NCI-H1105 treated with DMSO at 0.1 percent for 48 hours (cell line): ENCODE measurements around the gene NPB.

Experiments used
- DNase-seq: peaks from one replicate; lab custom pipeline; 2025; lab: John Stamatoyannopoulos, UW

The NPB gene

DNA sequence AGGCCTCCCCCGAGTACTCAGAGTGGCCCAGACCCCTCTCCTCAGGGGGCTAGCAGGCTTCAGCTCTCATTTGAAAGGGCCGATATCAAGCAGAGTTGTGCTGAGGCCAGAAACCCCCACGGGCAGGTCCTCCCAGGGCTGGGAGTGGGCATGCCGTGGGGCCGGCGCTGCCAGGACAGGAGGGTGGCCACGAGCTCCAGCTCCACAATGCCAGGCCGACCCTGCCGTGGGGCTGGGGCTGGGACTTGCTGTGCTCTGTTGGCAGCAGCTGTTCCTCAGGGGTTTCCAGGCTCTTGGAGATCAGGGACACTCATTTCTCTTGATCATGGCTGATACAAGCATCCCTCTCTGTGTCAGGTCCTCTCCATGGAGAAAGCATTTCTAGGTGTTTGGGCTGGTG is 3.2 kb upstream of the NPB start:
- DNase-seq, result no peak

DNA sequence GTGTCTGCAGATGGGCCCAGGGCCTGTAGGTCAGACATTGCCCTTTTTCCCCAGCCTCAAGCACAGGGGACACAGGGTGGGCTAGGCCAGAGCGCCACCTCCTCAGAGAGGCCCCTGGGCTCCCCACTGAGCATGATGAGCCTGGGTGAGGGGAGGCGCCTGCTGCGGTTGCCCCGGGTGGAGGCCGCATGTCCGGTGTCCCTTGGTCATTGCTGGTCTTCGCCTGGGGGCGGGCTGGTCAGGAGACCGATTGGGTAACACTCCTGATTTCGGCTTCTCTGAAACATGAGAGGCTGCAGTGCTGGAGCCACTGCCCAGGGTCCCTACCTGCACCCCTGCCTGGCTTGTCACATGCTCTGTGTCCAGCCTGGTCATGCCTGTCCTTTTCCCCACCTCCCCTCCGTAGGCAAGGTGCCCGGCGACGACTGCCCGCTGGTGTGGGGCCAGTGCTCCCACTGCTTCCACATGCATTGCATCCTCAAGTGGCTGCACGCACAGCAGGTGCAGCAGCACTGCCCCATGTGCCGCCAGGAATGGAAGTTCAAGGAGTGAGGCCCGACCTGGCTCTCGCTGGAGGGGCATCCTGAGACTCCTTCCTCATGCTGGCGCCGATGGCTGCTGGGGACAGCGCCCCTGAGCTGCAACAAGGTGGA is 2.4 kb upstream of the NPB start:
- no peak for DNase-seq

DNA sequence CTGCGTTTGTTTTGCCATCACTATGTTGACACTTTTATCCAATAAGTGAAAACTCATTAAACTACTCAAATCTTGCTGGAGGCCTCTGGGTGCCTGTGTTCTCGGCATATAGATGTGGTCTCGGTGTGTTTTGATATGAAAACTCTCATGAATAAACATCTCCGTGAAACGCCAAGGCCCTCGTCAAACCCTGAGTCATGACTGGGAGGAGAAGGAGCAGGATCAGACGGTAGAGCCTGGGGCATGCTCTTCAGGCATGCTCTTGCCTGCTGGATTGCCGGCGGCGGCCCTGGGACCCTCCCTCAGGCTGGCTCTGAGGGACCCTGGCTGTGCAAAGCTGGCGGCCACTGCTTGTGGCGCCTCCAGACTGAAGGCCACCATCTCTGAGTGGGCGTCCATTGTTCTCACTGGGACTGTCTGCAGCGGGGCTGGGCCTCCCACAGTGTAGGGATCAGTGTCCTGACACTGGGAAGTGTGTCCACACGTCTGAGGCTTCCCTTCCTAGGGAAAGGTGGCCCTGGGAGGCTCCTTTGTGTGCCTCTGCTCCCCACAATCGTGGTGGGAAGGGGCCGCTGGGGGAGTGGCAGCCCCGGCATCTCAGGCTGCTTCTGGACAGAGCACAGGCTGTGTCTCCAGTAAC is 1.7 kb upstream of the NPB start:
- DNase-seq, result no peak

DNA sequence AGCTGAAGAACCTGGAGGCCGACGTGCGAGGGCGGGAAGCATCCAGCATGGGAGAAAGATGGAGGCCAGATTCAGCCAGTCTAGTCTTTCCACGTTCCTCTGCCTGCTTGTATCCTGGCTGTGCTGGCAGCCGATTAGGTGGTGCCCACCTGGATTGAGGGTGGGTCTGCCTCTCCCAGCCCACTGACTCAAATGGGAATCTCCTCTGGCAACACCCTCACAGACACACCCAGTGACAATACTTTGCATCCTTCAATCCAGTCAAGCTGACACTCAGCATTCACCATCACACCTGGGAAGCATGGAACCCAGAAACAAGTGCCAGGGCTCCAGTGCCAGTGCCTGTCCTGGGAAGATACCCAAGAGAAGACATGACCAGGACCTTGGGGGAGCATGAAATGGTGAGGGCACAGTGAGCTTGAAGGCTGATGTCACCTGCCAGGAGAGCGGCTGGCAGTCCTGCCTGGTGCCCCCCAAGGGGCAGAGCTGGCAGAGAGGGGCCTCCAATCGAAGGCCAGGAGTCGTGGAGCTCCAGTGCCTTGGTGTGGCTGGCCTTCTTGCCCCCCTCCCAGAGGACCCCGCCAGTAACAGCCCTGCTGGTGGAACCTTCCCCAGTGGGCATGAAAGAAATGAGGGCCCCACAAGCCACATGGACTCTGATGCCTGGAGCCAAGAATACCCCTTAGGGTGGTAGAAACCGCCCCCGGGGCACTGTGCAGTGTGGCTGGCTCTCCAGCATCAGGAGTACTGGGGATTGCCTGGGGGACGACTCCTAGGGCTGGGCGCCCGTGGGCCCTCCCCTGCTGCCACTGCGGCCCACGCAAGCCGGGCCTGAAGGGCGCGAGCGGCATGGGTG is 643 bp upstream of the NPB start:
- DNase-seq, result no peak

DNA sequence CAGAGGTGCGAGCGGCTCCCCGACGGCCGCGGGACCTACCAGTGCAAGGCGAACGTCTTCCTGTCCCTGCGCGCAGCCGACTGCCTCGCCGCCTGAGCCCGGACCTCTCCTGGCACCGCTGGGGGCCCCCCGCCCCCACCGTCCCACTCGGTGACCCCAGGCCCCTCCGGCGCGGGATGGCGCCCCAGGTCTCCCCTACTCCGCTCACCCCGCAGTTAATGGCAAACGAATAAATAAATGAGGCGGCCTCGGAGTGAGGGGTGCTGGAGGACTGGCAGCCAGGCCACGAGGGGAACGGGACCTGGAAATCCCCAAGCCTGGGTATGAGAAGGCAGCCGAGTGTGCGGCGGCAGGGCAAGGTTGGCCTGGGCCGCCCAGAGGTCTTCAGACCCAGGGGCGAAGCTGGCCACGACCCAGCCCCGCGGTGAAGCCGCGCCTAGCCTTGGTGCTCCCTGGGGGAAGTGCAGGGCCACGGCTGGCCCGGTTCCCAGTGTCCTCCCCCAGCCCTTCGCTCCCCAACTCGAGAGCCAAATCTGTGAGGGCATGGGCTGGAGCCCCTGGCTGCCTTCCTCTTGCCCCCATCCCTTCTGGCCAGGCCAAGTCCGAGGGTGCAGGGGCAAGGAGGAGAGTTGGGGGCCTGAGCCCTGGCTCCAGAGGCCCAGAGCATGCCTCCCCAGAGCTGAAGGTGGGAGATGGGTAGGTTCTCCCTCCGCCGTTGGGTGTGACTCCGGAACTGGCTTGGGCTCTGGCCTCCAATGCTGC is 796 bp downstream of the NPB start:
- DNase-seq, result no peak

DNA sequence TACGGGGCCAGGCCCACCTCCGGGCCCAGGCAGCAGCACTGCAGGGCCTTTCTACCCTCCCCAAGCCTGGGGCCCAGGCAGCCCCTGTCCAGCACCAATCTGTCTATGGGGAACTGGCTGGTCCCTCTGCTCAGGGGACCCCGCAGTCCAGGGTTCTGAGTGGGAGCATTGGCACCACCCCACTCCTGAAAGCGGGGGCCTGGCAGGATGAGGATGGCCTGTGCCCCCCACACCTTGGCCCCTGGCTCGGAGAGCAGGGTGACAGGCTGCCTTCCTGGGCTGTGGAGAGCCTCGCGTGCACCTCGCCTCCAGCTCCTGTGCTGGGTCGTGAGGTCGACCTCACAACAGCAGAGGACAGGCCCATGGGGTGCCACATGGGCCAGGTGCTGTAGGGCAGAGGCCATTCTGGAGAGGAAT is 1.4 kb downstream of the NPB start:
- no peak for DNase-seq

DNA sequence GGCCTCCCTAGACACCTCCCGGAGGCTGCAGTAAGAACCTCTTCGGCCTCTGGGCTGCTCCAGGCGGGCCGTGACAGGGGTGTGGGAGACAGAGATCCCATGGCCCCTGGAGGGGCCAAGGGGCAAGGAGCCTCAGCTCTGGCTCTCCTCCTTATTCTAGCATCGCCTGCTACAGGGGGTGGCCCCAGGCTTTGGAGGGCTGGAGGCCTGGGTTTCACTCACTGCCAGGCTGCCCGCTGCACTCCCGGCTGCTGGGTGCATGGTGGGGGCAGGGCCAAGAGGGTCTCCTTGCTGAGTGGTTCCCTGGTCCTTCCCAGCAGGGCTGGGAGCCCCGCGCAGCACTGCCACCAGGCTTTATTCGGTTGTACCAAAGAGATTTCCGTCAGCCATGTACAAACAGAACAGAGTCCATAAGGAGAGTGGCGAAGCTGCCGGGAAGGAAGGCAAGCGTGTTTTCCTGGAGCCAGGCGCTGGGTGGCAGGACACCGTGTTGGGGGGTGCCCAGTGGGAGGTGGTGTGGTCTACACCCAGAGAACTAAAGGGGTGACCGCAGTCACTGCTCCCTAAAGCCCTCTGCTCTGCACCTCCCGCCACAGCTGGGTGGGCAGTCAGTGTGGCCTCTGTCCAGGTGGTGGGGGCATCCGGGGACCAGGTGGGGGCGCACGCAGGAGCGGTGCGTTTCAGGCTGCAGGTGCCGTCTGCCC is 2.0 kb downstream of the NPB start:
- no peak for DNase-seq

DNA sequence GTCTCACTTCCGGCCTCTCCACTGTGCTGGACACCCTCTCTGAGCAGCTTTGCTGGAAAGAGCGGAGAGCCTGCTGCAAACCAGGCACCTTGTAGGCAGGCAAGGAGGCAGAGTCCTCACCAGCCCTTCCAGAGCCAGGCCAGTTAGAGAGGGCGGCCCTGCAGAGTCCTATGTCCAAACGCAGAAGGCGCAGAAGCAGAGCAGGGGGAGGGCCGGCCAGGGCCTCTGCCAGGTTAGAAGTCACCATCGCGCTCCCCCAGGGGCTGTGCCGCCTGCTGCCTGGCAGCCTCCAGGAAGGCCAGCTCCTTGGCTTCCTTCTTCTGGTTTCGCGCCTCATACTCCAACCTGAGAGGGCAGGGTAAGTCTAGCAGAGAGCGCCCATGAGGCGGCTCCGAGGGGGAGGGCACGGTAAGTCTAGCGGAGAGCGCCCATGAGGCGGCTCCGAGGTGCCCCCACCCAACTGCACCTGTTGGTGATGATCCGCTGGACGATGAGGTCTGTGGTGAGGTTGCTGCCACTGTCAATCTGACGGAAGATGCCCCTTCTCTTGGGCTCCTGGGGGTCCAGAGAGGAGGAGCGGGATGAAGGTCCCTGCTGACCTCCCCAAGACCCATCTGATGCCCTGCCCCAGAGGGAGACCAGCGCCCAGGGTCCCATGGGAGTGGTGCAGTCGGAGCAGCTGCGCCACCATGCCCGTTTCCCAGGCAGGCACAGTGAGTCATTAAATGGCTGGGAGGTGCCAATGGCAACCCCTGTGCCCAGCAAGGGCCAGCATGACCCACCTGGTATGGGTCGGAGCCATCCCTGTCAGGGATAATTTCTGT is 2.8 kb downstream of the NPB start:
- DNase-seq, result no peak

DNA sequence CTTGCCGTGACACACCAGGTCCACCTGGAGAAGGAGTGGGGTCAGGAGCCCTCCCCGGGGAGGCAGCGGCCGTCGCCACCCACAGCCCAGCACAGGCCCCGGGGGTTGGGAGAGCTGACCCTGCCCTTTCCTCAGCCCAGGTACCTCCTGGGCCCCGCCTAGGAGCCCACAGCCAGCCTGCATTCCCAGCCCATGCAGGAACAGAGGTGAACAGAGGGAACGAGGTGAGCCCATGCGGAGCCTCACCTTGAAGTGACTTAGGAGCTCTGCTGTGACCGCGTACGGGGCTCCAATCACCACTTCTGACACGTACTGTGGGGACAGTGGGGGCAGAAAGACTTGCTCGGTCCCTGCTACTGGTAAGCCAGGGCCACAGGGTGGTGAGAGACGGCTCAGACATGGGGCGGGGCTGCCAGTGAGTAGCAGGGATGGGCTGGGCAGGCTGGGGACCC is 3.4 kb downstream of the NPB start:
- DNase-seq, result no peak

DNA sequence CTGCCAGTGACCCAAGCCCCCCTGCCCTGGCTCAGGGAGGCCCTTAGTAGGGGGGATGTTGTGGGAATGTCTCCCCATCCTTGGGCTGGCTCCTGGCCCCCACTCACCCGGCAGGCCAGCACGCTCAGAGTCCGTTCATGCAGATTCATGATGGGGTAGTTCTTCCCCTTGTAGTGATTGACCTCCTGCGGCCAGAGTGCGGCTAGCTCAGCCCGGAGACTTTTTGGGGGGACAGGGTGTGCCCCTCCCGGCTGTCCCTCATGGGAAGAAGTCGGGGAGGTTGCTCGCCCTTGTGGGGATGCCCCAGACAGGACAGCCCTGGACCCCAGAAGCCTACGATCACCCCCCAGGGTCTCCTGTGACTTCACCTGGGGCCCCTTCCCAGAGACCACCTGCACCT is 4.0 kb downstream of the NPB start:
- no peak for DNase-seq

DNA sequence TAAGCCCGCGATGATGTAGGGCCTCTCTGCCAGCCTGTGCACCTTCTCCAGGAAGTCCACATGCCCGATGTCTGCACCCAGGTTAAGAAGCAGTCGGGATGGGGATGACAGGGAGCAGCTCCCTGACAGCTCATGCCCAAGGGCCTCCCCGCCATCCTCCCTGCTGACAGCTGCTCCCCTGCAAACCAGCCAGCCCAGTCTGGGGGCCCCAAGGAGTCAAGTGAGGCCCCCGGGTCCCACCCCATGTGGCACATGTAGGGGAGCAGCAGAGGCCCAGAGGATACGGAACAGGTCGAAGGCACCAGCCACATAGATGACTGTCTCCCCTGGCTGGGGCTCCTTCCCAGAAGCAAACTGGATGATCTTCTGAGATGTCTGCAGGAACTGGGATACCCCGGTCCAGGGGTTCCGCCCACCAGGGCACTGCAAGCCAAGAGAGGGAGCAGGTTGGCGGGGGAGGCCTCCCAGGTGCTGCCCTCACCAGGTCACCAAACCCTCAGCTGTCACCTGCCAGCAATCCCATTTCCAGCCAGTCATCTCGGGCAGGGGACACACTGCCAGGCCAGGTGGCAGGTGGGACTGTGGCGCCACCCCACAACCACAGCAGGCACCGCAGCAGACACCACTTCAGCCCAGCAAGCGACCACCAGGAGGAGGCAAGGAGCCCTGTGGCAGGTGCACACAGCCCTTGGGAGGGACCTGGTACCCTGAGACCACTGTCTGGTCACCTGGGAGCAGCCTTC is 4.6 kb downstream of the NPB start:
- no peak for DNase-seq

DNA sequence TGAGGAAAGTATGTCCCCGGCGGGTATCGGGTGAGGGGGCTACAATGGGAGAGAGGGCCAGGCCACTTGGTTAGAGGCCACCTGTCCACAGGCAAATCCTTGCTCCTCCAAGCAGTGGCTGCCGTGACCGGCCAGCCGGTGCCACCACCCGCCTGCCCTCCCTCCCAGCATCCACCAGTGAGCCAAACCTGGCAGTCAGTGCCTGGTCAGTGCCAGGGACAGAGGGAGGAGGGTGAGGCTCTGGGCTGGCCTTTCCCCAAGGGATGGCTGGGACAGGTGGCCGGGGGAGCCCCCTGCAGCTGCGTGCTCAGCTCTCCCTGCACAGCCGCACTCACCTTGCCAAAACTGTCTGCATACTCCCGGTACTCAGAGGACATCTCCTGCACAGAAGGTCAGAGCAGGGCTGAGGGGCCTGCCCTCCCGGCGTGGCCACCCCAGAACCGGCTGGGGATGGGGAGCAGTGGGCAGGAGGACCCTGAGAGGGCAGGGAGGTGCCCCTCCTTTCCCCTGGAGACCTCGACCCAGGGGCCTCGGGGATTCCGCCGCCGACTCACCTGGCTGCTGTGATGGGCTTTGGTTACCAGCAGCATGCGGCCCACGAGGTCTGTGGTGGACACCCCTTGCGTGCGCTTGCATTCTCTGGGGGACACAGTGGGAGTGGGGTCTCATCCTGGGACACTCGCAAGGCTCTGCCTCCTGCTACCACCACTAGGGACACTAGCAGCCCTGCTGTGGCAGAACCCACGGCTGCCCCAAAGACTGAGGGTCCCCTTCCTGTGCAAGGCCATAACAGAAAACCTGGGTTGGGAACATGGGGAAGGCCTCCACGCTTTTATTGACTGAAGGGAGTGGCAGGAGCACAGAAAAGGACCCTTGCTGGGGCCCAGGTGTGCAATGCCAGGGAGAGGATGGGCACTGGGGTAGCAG is 5.4 kb downstream of the NPB start:
- no peak for DNase-seq

DNA sequence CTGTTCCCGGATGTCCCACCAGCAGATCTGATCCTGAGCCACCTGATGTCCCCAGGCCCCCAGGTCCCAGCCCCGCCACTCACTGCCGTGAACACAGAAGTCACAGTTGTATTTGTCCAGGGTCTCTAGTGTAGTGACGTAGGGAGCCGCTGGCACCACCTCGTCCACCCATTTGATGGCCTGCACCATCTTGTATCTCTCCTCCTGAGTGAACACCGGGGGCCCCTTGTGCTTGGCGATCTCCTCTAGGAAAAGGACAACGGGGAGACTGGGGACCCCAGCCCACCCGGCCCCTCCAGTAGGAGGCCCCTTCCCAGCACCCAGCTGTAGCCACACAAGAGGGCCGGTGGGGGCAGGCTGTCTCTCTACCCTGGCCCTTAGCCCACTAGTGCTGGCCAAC is 6.8 kb downstream of the NPB start:
- DNase-seq, result no peak

DNA sequence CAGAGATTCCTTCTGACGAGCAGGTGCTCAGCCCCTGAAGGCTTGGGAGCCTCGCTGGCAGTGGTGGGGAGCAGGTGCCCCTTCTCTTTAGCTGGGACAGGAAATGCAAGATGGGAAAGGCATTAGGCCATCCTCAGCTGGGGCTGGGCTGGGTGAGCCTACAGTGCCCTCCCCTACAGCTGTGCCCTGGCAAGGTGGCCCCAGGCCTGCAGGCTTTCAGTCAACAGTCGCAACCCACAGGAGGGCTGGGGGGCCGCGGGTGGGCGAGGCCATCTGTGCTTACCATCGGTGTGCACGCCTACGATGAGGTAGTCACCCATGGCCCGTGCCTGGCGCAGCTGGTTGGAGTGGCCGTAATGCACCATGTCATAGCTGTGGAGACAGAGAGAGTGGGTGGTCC is 7.2 kb downstream of the NPB start:
- no peak for DNase-seq

DNA sequence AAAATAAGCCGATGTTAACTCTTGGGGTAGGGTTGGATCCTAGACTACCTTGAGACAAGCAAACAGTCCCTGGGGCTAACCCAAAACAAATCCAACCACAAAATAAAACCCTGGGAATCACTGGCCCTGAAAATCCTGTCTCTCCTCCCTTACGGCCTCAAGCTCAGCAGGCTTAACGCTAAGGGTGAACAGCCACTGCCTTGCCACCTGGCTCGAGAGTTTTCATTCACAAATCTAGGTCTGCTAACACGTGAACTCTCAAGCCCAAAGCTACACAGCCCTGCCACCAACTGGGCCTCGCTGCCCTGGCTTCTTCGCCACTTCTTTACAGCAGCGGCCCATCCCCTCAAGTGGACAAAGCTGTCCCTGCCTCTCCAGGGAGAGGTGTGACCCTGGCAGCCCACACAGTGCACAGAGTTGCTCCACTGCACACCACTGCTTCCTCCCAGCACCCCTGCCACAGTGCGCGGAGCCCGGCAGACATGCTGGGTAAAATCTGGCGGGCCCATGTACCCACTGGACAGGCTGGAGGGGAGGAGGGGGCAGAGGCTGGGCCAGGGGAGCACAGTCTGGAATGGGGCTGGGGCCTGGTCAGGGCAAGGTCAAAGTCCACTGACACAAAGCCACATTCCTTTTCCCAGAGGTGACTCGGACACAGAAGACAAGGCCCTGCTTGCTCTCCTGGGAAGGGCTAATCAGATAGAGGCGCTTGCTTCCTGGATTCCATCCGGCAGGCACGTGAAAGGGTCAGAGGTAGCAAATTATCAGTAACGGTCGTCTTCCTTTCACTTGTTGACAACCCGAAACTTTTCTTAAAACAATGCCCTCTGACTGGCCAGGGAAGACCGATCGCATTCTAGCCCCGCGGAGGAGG is 8.2 kb downstream of the NPB start:
- no peak for DNase-seq

DNA sequence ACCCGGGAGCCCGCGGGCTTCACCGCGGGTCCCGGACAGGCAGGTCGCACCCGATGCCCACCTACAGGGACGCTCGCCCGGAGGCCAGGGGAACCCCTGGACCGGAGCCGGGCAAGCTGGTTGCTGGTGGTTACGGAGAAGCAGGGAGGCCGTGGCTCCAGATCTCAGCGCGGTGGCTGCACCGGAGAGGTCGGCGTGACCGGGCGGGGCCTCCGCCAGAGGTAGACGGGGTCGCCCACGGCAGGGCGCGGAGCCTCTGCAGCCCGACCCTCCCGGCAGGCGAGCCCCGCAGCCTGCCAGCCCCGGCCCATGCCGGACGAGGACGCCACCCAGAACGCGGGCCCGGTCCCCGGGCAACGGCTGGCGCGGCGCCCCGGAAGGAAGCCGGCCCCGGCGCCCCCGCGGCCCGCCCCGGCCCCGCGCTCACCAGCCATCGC is 8.8 kb downstream of the NPB start:
- DNase-seq, result no peak

DNA sequence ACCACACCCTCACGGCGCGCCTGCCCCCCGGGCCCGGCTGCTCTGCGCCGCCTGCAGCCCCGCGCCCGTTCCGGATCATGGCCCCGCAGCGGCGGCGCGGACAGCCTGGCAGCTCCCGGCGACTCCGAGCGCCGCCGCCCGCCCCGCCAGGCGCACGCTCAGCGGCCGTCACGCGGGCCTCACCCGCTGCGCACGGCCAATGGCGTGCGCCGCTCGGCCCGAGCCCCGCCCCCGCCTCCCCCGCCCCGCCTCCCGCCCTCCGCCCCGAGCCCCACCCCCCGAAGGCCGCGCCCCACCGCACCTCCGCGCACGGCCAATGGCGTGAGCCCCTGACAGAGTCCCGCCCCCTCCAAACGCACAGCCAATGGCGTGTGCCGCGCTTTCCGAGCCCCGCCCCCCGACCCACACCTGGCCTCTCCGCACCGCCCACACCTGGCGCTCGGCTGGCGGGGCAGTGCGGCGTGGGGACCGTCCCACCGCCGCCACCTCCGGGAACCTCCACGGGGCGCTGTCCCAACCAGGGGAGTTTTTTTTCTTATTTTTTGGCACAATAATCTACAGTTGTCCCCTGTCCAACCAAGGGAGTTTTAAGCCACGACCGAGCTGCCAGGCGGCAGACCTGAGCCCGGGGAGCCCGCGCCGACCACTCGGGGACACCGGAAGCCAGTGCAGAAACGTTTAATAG is 9.4 kb downstream of the NPB start, which contains the start of gene PCYT2:
Gene PCYT2, minus strand, starts transcription at position 123 of the 685 bp plus-strand sequence. Its CDS starts 44 bp downstream, at position 79.
- peak; percentile 81 for DNase-seq
